Keratinocyte (primary cell): Measurements from ENCODE around the gene EPAS1. TPM values are rescaled to one million over a fixed set of nuclear protein-coding genes. Genes with fewer than 3 reads are reported as not detected.

ENCODE experiments used
- DNase-seq: peaks from one replicate; pipeline ENCODE4 v3.0.0-alpha.2; 2011; ENCODE audit warnings: low read depth, missing footprints, low spot score
- FAIRE-seq: peaks from 2 replicates; lab custom pipeline; 2011; peaks lifted over from hg19 to GRCh38; lab: Jason Lieb, UNC
- H2AFZ ChIP-seq: 2 replicates; pipeline ENCODE4 v1.6.0; 2012; ENCODE audit warnings: low read length, control low read depth, inconsistent platforms; ENCODE audit not compliant: control insufficient read depth
- H3K27ac ChIP-seq: 2 replicates; pipeline ENCODE4 v1.5.1; 2011; ENCODE audit warnings: low read length; ENCODE audit not compliant: control insufficient read depth, insufficient read depth
- H3K27me3 ChIP-seq: 3 replicates; pipeline ENCODE4 v1.6.0; 2011; ENCODE audit warnings: low read length; ENCODE audit not compliant: control insufficient read depth, insufficient read depth; ENCODE audit errors: extremely low read depth
- H3K36me3 ChIP-seq, 2 experiments: 2 replicates in 1 of 2; 3 replicates in 1 of 2; pipeline ENCODE4 v1.5.1; 2011; ENCODE audit warnings: low read length in 2 of 2, mild to moderate bottlenecking in 1 of 2; ENCODE audit not compliant: control insufficient read depth in 2 of 2, insufficient read depth in 2 of 2; ENCODE audit errors: extremely low read depth in 1 of 2
- H3K4me1 ChIP-seq: 3 replicates; pipeline ENCODE4 v1.5.1; 2011; ENCODE audit warnings: low read length; ENCODE audit not compliant: control insufficient read depth, insufficient read depth; ENCODE audit errors: extremely low read depth
- H3K4me2 ChIP-seq: 3 replicates; pipeline ENCODE4 v1.6.0; 2011; ENCODE audit warnings: low read depth, low read length; ENCODE audit not compliant: control insufficient read depth, insufficient read depth; ENCODE audit errors: extremely low read depth
- H3K4me3 ChIP-seq, 3 experiments: fragments of 200-600 bp in 1 of 3; sonication (generic) in 1 of 3; 2 replicates in 2 of 3; 3 replicates in 1 of 3; pipeline ENCODE4 v1.5.1; 2011 to 2016; ENCODE audit warnings: low read length in 3 of 3, mild to moderate bottlenecking in 3 of 3, control low read depth in 2 of 3, inconsistent platforms in 1 of 3, low read depth in 1 of 3, mixed read lengths in 1 of 3, mixed run types in 1 of 3, moderate library complexity in 1 of 3; ENCODE audit not compliant: control insufficient read depth in 2 of 3, insufficient read depth in 2 of 3; ENCODE audit errors: extremely low read depth in 1 of 3
- H3K79me2 ChIP-seq: 2 replicates; pipeline ENCODE4 v1.6.0; 2012; ENCODE audit warnings: low read length; ENCODE audit not compliant: control insufficient read depth, insufficient read depth
- H3K9ac ChIP-seq: 3 replicates; pipeline ENCODE4 v1.6.0; 2011; ENCODE audit warnings: low read length; ENCODE audit not compliant: control insufficient read depth, insufficient read depth; ENCODE audit errors: extremely low read depth
- H3K9me1 ChIP-seq: 3 replicates; pipeline ENCODE4 v1.6.0; 2011; ENCODE audit warnings: low read length; ENCODE audit not compliant: control insufficient read depth, insufficient read depth; ENCODE audit errors: extremely low read depth
- H3K9me3 ChIP-seq: 2 replicates; pipeline ENCODE4 v1.5.1; 2012; ENCODE audit warnings: low read depth, low read length; ENCODE audit not compliant: control insufficient read depth
- H4K20me1 ChIP-seq: 3 replicates; pipeline ENCODE4 v1.6.0; 2011; ENCODE audit warnings: low read length; ENCODE audit not compliant: control insufficient read depth, insufficient read depth; ENCODE audit errors: extremely low read depth
- EZH2 ChIP-seq: IDR thresholded peaks from one replicate; pipeline ENCODE4 v1.6.1; 2012; ENCODE audit warnings: inconsistent platforms, mild to moderate bottlenecking, low read length, moderate library complexity
- dilution Hi-C: fragments of 300-500 bp; cut with MboI; formaldehyde crosslinking; loops from one replicate; pipeline ENCODE4 v1.7.0; 2020; ENCODE audit warnings: low sequenced_read_pairs; ENCODE audit not compliant: extremely low pct_ligation_motif_present
- polyA plus RNA-seq, 5 experiments: library from polyadenylated mRNA; depleted of rRNA in 3 of 5; stranded (reverse) in 3 of 5; stranded (forward) in 1 of 5; unstranded in 1 of 5; fragments of >200 nt; gene quantifications; 1 replicate in 1 of 5; 2 replicates in 3 of 5; 3 replicates in 1 of 5; pipeline versions ENCODE4 v1.2.1 to v1.2.3, GENCODE V29; 2011 to 2012; ENCODE audit warnings: missing spikeins in 2 of 5, low read depth in 1 of 5, low replicate concordance in 1 of 5
- TF ChIP-seq, protein P1 (sequence below), 3 experiments: IDR thresholded peaks in 1 of 3; conservative IDR thresholded peaks in 1 of 3; optimal IDR thresholded peaks in 1 of 3; 2 replicates in 2 of 3; 3 replicates in 1 of 3; pipeline versions ENCODE3 to v1.5.1; 2011; ENCODE audit warnings: low read length in 3 of 3, mild to moderate bottlenecking in 3 of 3, moderate library complexity in 2 of 3, control low read depth in 1 of 3, inconsistent platforms in 1 of 3; ENCODE audit not compliant: insufficient read depth in 2 of 3; ENCODE audit errors: extremely low read depth in 1 of 3

EPAS1 gene
- polyA plus RNA-seq, 1 donor (not counting 4 experiments of a cell fraction or from before 2014, with no cell fraction given), result 96.7 TPM

DNA sequence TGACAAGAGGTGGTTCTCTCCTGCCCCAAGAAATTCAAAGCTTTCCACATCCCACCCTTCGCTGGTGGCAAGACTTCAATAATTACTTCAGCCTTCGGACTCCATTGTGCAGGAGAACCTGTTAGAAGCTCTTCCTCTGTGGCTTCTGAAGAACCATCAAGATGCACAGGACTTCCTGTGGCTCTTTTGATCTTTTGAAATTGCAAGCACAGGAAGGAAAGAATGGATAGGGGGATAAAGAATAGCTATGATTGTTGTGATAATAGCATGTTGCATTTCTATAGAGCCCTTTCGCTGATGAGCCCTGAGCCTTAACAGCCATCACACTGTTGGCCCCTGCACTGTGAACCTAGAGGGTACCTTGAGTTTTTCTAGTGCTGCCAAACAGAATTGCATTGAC is 7.4 kb downstream of the EPAS1 start:
- peaks cover 51% of the 10 kb centered on the region for H3K4me1 ChIP-seq
- no peak overlapping the region for H2AFZ ChIP-seq
- no peak overlapping the region for H3K9ac ChIP-seq
- H3K4me2 ChIP-seq, result no peak overlapping the region
- no peak overlapping the region for H3K27ac ChIP-seq
- no peaks in the 10 kb centered on the region for H3K9me3 ChIP-seq
- TF ChIP-seq, protein P1, sequence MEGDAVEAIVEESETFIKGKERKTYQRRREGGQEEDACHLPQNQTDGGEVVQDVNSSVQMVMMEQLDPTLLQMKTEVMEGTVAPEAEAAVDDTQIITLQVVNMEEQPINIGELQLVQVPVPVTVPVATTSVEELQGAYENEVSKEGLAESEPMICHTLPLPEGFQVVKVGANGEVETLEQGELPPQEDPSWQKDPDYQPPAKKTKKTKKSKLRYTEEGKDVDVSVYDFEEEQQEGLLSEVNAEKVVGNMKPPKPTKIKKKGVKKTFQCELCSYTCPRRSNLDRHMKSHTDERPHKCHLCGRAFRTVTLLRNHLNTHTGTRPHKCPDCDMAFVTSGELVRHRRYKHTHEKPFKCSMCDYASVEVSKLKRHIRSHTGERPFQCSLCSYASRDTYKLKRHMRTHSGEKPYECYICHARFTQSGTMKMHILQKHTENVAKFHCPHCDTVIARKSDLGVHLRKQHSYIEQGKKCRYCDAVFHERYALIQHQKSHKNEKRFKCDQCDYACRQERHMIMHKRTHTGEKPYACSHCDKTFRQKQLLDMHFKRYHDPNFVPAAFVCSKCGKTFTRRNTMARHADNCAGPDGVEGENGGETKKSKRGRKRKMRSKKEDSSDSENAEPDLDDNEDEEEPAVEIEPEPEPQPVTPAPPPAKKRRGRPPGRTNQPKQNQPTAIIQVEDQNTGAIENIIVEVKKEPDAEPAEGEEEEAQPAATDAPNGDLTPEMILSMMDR (optimal IDR thresholded peaks at IDR 0.05 in 1 of 3, IDR thresholded peaks at IDR 0.05 in 1 of 3, conservative IDR thresholded peaks at IDR 0.05 in 1 of 3; ENCODE audit: extremely low read depth in 1 of 3, insufficient read depth in 2 of 3, low read length in 3 of 3), result no peak
- TF ChIP-seq EZH2, result no peak
- dilution Hi-C loops, result no loop called here
- no peak overlapping the region for H3K4me3 ChIP-seq
- FAIRE-seq (no peak), DNase-seq (no peak)
- H3K36me3 ChIP-seq, result peaks cover 4 to 8% of the 10 kb centered on the region in 2 experiments
- peaks cover 87% of the 10 kb centered on the region for H3K79me2 ChIP-seq
- no peaks in the 10 kb centered on the region for H3K9me1 ChIP-seq
- H3K27me3 ChIP-seq, result no peaks in the 10 kb centered on the region
- H4K20me1 ChIP-seq, result no peaks in the 10 kb centered on the region

DNA sequence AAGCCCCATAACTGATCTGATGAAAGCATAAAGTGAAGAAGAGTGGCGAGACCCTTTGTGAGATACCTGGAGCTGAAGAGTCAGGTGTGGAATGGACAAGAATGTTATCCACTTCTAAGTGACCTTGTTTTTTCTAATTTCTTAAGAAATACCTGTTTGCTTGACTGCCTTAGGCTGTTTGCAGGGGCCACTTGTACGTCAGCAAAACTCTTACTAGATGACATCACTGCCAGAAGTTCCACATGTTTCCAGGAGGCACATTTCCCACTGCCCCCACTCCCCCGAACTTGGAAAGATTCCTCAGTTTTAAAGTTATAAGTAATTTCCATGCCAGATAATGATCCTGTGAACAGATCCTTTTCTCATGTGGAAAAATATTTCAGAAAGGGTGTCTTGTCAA is 8.0 kb downstream of the EPAS1 start:
- dilution Hi-C loops, result no loop called here
- H3K9ac ChIP-seq, result no peak overlapping the region
- H3K4me3 ChIP-seq, result no peak overlapping the region
- no peak for DNase-seq
- H3K27ac ChIP-seq, result peak overlapping the region; percentile 78
- no peaks in the 10 kb centered on the region for H3K9me3 ChIP-seq
- H3K9me1 ChIP-seq, result no peaks in the 10 kb centered on the region
- no peak for TF ChIP-seq EZH2
- TF ChIP-seq, protein P1 (optimal IDR thresholded peaks at IDR 0.05 in 1 of 3, IDR thresholded peaks at IDR 0.05 in 1 of 3, conservative IDR thresholded peaks at IDR 0.05 in 1 of 3; ENCODE audit: extremely low read depth in 1 of 3, insufficient read depth in 2 of 3, low read length in 3 of 3), result no peak
- H2AFZ ChIP-seq, result no peak overlapping the region
- H3K4me2 ChIP-seq, result no peak overlapping the region
- H3K36me3 ChIP-seq, result peaks cover 4 to 8% of the 10 kb centered on the region in 2 experiments
- peaks cover 55% of the 10 kb centered on the region for H3K4me1 ChIP-seq
- FAIRE-seq, result no peak
- H3K79me2 ChIP-seq, result peaks cover 85% of the 10 kb centered on the region
- H3K27me3 ChIP-seq, result no peaks in the 10 kb centered on the region
- no peaks in the 10 kb centered on the region for H4K20me1 ChIP-seq
